Stimulated activated CD8-positive, alpha-beta memory T cell treated with anti-CD3 and anti-CD28 coated beads, Interleukin-7, amount 100 ng/mL, for 4 hours (primary cell): ENCODE results near the gene COL5A1.

ENCODE experiments used
- DNase-seq, 2 donors: peaks; one replicate each; pipeline ENCODE4 v3.0.0-alpha.2; 2020; ENCODE audit warnings: low read depth in 2 of 2

COL5A1 gene

GRCh38 chr9:134872482-134873231 is 231.1 kb downstream of the COL5A1 start:
- DNase-seq, result no peak

- DNase-seq, result no peak
These were observed 233.8 kb downstream of the COL5A1 start for GRCh38 chr9:134875371-134875770.

- DNase-seq, result no peak
These were observed 235.9 kb downstream of the COL5A1 start for GRCh38 chr9:134877541-134877940.

- no peak for DNase-seq
These were observed 238.3 kb downstream of the COL5A1 start for GRCh38 chr9:134879664-134880483.

GRCh38 chr9:134880484-134881312 is 239.1 kb downstream of the COL5A1 start, which contains the start of gene FCN2:
Gene FCN2, plus strand, starts transcription at chr9:134880810. Its CDS starts 12 bp downstream, at chr9:134880822.
- DNase-seq, result no peak

- no peak for DNase-seq
These were observed 239.7 kb downstream of the COL5A1 start for GRCh38 chr9:134881313-134881670.

- DNase-seq, result no peak
These were observed 240.7 kb downstream of the COL5A1 start for GRCh38 chr9:134882204-134882785.

GRCh38 chr9:134883040-134883782 is 241.6 kb downstream of the COL5A1 start:
- no peak for DNase-seq

GRCh38 chr9:134884492-134884891 is 242.9 kb downstream of the COL5A1 start:
- DNase-seq, result no peak

GRCh38 chr9:134885001-134885678 is 243.5 kb downstream of the COL5A1 start:
- no peak for DNase-seq

- DNase-seq, result no peak
These were observed 244.2 kb downstream of the COL5A1 start for GRCh38 chr9:134885679-134886412.

GRCh38 chr9:134886413-134886913 is 244.9 kb downstream of the COL5A1 start:
- DNase-seq, result no peak

- DNase-seq, result no peak
These were observed 245.6 kb downstream of the COL5A1 start for GRCh38 chr9:134887219-134887618.

- DNase-seq, result no peak
These were observed 246.3 kb downstream of the COL5A1 start for GRCh38 chr9:134887686-134888602.

- DNase-seq, result no peak
These were observed 247.1 kb downstream of the COL5A1 start for GRCh38 chr9:134888603-134889190.

GRCh38 chr9:134889386-134890154 is 248.0 kb downstream of the COL5A1 start:
- DNase-seq, result no peak

GRCh38 chr9:134890155-134890495 is 248.5 kb downstream of the COL5A1 start:
- no peak for DNase-seq
